ENCODE data around the gene MRPS16.

DNA sequence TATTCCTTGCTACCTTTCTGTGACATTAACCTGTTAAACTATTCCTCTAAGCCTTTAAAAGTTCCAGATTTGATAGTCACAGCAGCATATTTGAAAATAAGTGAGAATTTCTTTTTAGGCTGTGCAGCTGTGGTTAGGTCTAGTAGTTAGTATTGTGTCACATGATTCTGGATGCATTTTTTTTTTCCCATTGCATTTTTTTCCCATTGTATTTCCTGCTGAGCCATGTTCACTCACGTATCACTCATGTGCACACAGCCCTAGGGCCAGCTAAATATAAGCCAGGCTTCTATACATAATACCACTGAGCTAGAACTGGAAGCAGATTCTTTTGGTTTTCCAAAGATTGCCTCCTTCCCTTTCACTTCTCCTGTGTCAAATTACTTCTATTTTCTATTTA lies 42.7 kb downstream of the MRPS16 start:
- TF ChIP-seq EZH2 (IDR thresholded peaks at IDR 0.05; ENCODE audit: borderline replicate concordance) (no peak), EZH2phosphoT487 (IDR thresholded peaks at IDR 0.05; ENCODE audit: low read depth, severe bottlenecking, unreplicated experiment) (no peak)
- TF ChIP-seq, protein P1, sequence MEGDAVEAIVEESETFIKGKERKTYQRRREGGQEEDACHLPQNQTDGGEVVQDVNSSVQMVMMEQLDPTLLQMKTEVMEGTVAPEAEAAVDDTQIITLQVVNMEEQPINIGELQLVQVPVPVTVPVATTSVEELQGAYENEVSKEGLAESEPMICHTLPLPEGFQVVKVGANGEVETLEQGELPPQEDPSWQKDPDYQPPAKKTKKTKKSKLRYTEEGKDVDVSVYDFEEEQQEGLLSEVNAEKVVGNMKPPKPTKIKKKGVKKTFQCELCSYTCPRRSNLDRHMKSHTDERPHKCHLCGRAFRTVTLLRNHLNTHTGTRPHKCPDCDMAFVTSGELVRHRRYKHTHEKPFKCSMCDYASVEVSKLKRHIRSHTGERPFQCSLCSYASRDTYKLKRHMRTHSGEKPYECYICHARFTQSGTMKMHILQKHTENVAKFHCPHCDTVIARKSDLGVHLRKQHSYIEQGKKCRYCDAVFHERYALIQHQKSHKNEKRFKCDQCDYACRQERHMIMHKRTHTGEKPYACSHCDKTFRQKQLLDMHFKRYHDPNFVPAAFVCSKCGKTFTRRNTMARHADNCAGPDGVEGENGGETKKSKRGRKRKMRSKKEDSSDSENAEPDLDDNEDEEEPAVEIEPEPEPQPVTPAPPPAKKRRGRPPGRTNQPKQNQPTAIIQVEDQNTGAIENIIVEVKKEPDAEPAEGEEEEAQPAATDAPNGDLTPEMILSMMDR (IDR thresholded peaks at IDR 0.05; ENCODE audit: poor library complexity) = no peak

Measured in hepatocyte (in vitro differentiated cells).